Activated gamma-delta T cell treated with Interleukin-2 at 50 U/mL for 16 hours (primary cell): Measurements from ENCODE around the gene CYP2E1.
"Not testable (repeated sequence)": the region's sequence is repeated elsewhere in the genome, so short reads cannot be mapped to it uniquely, and the experiment has no call there.

Source experiments
- DNase-seq: peaks from one replicate; pipeline ENCODE4 v3.0.0-alpha.2; 2020

CYP2E1 gene

GRCh38 chr10:133528845-133529575 lies 1.8 kb downstream of the CYP2E1 start:
- no peak for DNase-seq

GRCh38 chr10:133529576-133529946 lies 2.4 kb downstream of the CYP2E1 start:
- DNase-seq = no peak

- no peak for DNase-seq
Observed at GRCh38 chr10:133530506-133530905, 3.3 kb downstream of the CYP2E1 start.

GRCh38 chr10:133532871-133533270 lies 5.7 kb downstream of the CYP2E1 start:
- no peak for DNase-seq

- no peak for DNase-seq
Observed at GRCh38 chr10:133534417-133534816, 7.3 kb downstream of the CYP2E1 start.

- no peak for DNase-seq
Observed at GRCh38 chr10:133536198-133536597, 9.0 kb downstream of the CYP2E1 start.

GRCh38 chr10:133537546-133538545 lies 10.7 kb downstream of the CYP2E1 start:
- no peak for DNase-seq

GRCh38 chr10:133541441-133541975 lies 14.3 kb downstream of the CYP2E1 start:
- not testable (repeated sequence) for DNase-seq

- no peak for DNase-seq
Observed at GRCh38 chr10:133544506-133544905, 17.3 kb downstream of the CYP2E1 start.

GRCh38 chr10:133554600-133554999 lies 27.4 kb downstream of the CYP2E1 start:
- DNase-seq = no peak

GRCh38 chr10:133555521-133555920 lies 28.4 kb downstream of the CYP2E1 start:
- no peak for DNase-seq

- DNase-seq = no peak
Observed at GRCh38 chr10:133557381-133557780, 30.2 kb downstream of the CYP2E1 start.

- no peak for DNase-seq
Observed at GRCh38 chr10:133559216-133559615, 32.1 kb downstream of the CYP2E1 start.

GRCh38 chr10:133564816-133565215 lies 37.7 kb downstream of the CYP2E1 start:
- no peak for DNase-seq

- no peak for DNase-seq
Observed at GRCh38 chr10:133565441-133566294, 38.5 kb downstream of the CYP2E1 start, which contains the start of gene SYCE1. Gene SYCE1 (minus strand): TSS chr10:133565583. CDS start chr10:133565529, 54 bp downstream.

- DNase-seq = no peak
Observed at GRCh38 chr10:133567119-133567518, 40.0 kb downstream of the CYP2E1 start.

GRCh38 chr10:133567609-133568286 lies 40.6 kb downstream of the CYP2E1 start:
- DNase-seq = no peak

- no peak for DNase-seq
Observed at GRCh38 chr10:133568287-133568614, 41.1 kb downstream of the CYP2E1 start.

GRCh38 chr10:133568831-133569527 lies 41.8 kb downstream of the CYP2E1 start:
- not testable (repeated sequence) for DNase-seq

- not testable (repeated sequence) for DNase-seq
Observed at GRCh38 chr10:133569801-133570200, 42.6 kb downstream of the CYP2E1 start.

GRCh38 chr10:133572055-133572454 lies 44.9 kb downstream of the CYP2E1 start:
- not testable (repeated sequence) for DNase-seq
